Suprapubic skin (tissue), 3 donors: ENCODE measurements around the gene PTPRD.

Experiments used
- POLR2A ChIP-seq, 2 donors: fragments of 450-650 bp; IDR thresholded peaks; one replicate each; pipeline ENCODE4 v1.6.1; 2017; ENCODE audit warnings: antibody characterized with exemption in 2 of 2, mild to moderate bottlenecking in 2 of 2, moderate library complexity in 2 of 2
- TF ChIP-seq, protein P1 (sequence below), 2 donors: fragments of 200-600 bp in 1 of 2; fragments of 450-650 bp in 1 of 2; sonication (generic) in 1 of 2; IDR thresholded peaks; one replicate each; pipeline ENCODE4 v1.5.1; 2016 to 2019; ENCODE audit warnings: antibody characterized with exemption in 2 of 2, mild to moderate bottlenecking in 1 of 2, moderate library complexity in 1 of 2

DNA sequence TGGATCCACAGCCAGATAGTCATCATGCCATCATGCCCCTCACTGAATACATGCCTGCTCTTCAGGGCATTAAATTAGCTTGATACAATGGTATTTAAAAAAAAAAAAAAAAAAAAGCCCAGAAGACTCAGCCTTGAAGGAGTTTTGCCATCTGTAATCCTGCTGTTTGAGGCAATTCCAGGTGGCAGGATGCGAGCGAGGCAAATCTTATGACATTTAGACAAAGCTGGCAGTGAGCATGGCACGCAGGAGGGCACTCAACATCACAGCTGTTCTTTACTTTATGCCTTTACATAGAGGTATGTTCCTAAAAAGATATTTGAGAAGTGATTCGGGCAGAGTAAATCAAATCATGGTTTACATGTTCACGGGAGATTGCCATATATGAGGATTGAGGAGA lies 2121.2 kb downstream of the PTPRD start:
- TF ChIP-seq, protein P1, sequence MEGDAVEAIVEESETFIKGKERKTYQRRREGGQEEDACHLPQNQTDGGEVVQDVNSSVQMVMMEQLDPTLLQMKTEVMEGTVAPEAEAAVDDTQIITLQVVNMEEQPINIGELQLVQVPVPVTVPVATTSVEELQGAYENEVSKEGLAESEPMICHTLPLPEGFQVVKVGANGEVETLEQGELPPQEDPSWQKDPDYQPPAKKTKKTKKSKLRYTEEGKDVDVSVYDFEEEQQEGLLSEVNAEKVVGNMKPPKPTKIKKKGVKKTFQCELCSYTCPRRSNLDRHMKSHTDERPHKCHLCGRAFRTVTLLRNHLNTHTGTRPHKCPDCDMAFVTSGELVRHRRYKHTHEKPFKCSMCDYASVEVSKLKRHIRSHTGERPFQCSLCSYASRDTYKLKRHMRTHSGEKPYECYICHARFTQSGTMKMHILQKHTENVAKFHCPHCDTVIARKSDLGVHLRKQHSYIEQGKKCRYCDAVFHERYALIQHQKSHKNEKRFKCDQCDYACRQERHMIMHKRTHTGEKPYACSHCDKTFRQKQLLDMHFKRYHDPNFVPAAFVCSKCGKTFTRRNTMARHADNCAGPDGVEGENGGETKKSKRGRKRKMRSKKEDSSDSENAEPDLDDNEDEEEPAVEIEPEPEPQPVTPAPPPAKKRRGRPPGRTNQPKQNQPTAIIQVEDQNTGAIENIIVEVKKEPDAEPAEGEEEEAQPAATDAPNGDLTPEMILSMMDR (IDR thresholded peaks at IDR 0.05) = no peak
- TF ChIP-seq POLR2A (IDR thresholded peaks at IDR 0.05) = no peak
